Right lobe of liver (tissue), 4 donors: Measurements from ENCODE around the gene ADCY1.

Source experiments
- POLR2A ChIP-seq: fragments of 450-650 bp; IDR thresholded peaks from one replicate; pipeline ENCODE4 v1.6.1; 2017; ENCODE audit warnings: antibody characterized with exemption, mild to moderate bottlenecking
- TF ChIP-seq, protein P1 (sequence below), 4 donors: fragments of 200-600 bp in 3 of 4; fragments of 450-650 bp in 1 of 4; IDR thresholded peaks; one replicate each; pipeline versions ENCODE4 v1.5.1 to v1.8.0; 2016 to 2022; ENCODE audit warnings: antibody characterized with exemption in 4 of 4, mild to moderate bottlenecking in 2 of 4
- donor health status: DM: no; HTN: no; CAD: no.
- donor health status: DM: no; HTN: no; CAD: no.
- donor health status: DM: no; HTN: yes; CAD: no.

DNA sequence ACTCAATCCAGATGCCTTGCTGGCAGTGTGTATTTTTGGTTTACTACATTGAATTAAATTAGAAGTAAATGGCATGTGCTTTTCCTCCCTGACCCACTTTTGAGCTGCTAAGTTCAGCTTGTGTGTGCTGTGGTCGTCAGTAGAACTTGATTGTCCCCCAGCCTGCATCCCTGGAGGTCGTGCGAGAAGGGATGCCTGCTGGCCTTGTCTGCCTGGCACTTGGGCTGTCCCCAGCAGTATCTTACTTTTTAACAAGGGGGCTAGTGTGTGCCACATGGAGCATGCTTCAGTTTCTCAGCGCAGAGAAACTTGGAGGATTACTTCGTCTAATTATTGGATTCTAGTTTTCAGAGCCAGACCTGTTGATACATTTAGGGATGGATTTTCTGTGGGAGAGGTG is 80.2 kb downstream of the ADCY1 start:
- TF ChIP-seq, protein P1, sequence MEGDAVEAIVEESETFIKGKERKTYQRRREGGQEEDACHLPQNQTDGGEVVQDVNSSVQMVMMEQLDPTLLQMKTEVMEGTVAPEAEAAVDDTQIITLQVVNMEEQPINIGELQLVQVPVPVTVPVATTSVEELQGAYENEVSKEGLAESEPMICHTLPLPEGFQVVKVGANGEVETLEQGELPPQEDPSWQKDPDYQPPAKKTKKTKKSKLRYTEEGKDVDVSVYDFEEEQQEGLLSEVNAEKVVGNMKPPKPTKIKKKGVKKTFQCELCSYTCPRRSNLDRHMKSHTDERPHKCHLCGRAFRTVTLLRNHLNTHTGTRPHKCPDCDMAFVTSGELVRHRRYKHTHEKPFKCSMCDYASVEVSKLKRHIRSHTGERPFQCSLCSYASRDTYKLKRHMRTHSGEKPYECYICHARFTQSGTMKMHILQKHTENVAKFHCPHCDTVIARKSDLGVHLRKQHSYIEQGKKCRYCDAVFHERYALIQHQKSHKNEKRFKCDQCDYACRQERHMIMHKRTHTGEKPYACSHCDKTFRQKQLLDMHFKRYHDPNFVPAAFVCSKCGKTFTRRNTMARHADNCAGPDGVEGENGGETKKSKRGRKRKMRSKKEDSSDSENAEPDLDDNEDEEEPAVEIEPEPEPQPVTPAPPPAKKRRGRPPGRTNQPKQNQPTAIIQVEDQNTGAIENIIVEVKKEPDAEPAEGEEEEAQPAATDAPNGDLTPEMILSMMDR (IDR thresholded peaks at IDR 0.05): no peak
- TF ChIP-seq POLR2A: no peak
